HG02970 (cell line): ENCODE measurements around the gene EXOC1.
"Not testable (repeated sequence)": the region's sequence is repeated elsewhere in the genome, so short reads cannot be mapped to it uniquely, and the experiment has no call there.

Experiments
- ATAC-seq: cut with Tn5 transposase; IDR thresholded peaks from one replicate; pipeline ENCODE4 v1.9.1; 2021; ENCODE audit warnings: mild to moderate bottlenecking, moderate library complexity, moderate number of reproducible peaks; ENCODE audit not compliant: unreplicated experiment, low FRiP score

Gene EXOC1

GRCh38 chr4:55902677-55903076, 49.2 kb downstream of the EXOC1 start:
- ATAC-seq: no peak

GRCh38 chr4:55903577-55903976, 50.1 kb downstream of the EXOC1 start:
- no peak for ATAC-seq

GRCh38 chr4:55904576-55904975, 51.1 kb downstream of the EXOC1 start:
- no peak for ATAC-seq

- ATAC-seq: no peak
These were observed 52.9 kb downstream of the EXOC1 start for GRCh38 chr4:55906323-55906722.

GRCh38 chr4:55906989-55907388, 53.5 kb downstream of the EXOC1 start:
- ATAC-seq: no peak

- no peak for ATAC-seq
These were observed 54.0 kb downstream of the EXOC1 start for GRCh38 chr4:55907469-55907868.

- no peak for ATAC-seq
These were observed 56.7 kb downstream of the EXOC1 start for GRCh38 chr4:55910140-55910539.

- no peak for ATAC-seq
These were observed 58.8 kb downstream of the EXOC1 start for GRCh38 chr4:55912249-55912648.

GRCh38 chr4:55920571-55920970, 67.1 kb downstream of the EXOC1 start:
- no peak for ATAC-seq

- ATAC-seq: no peak
These were observed 67.6 kb downstream of the EXOC1 start for GRCh38 chr4:55921093-55921492.

- no peak for ATAC-seq
These were observed 71.8 kb downstream of the EXOC1 start for GRCh38 chr4:55925241-55925640.

- no peak for ATAC-seq
These were observed 73.2 kb downstream of the EXOC1 start for GRCh38 chr4:55926610-55927009.

GRCh38 chr4:55927803-55928437, 74.5 kb downstream of the EXOC1 start:
- ATAC-seq: no peak

GRCh38 chr4:55928846-55929245, 75.4 kb downstream of the EXOC1 start:
- ATAC-seq: no peak

- no peak for ATAC-seq
These were observed 77.6 kb downstream of the EXOC1 start for GRCh38 chr4:55931043-55931442.

- no peak for ATAC-seq
These were observed 78.4 kb downstream of the EXOC1 start for GRCh38 chr4:55931833-55932232.

- no peak for ATAC-seq
These were observed 79.1 kb downstream of the EXOC1 start for GRCh38 chr4:55932511-55932910.

GRCh38 chr4:55933611-55934010, 80.2 kb downstream of the EXOC1 start:
- no peak for ATAC-seq

GRCh38 chr4:55935907-55936306, 82.5 kb downstream of the EXOC1 start:
- not testable (repeated sequence) for ATAC-seq

GRCh38 chr4:55938481-55938880, 85.0 kb downstream of the EXOC1 start:
- no peak for ATAC-seq

- ATAC-seq: no peak
These were observed 86.0 kb downstream of the EXOC1 start for GRCh38 chr4:55939421-55939820.

GRCh38 chr4:55941881-55942396, 88.5 kb downstream of the EXOC1 start:
- ATAC-seq: no peak
